Esophagus squamous epithelium (tissue), 5 donors: ENCODE data around the gene ANKRD39. TPM values are rescaled to one million over a fixed set of nuclear protein-coding genes. Genes with fewer than 3 reads are reported as not detected.

ENCODE experiments used
- DNase-seq: peaks from one replicate; lab custom pipeline; 2025; lab: John Stamatoyannopoulos, UW
- H3K27ac ChIP-seq, 4 donors: fragments of 200-600 bp; sonication (generic); one replicate each; pipeline ENCODE4 v1.5.1; 2016 to 2019; ENCODE audit warnings: mild to moderate bottlenecking in 1 of 4
- H3K27me3 ChIP-seq, 4 donors: fragments of 200-600 bp; sonication (generic); 1 replicate in 3 of 4; 2 replicates in 1 of 4; pipeline versions ENCODE4 v1.5.1 to v1.6.0; 2017 to 2021; ENCODE audit warnings: antibody characterized with exemption in 1 of 4
- H3K36me3 ChIP-seq, 3 donors: fragments of 200-600 bp; sonication (generic); one replicate each; pipeline ENCODE4 v1.5.1; 2016 to 2019
- H3K4me1 ChIP-seq, 3 donors: fragments of 200-600 bp; sonication (generic); one replicate each; pipeline ENCODE4 v1.5.1; 2017 to 2019
- H3K4me3 ChIP-seq, 4 donors: fragments of 200-600 bp; sonication (generic); 1 replicate in 3 of 4; 2 replicates in 1 of 4; pipeline ENCODE4 v1.5.1; 2016 to 2019; ENCODE audit warnings: mild to moderate bottlenecking in 2 of 4, moderate library complexity in 1 of 4
- H3K9me3 ChIP-seq, 3 donors: fragments of 200-600 bp; sonication (generic); one replicate each; pipeline ENCODE4 v1.5.1; 2016 to 2019
- CTCF ChIP-seq, 6 experiments: fragments of 450-650 bp in 4 of 6; fragments of 200-600 bp in 2 of 6; sonication (generic) in 2 of 6; IDR thresholded peaks; one replicate each; pipeline ENCODE4 v1.5.1; 2016 to 2019; ENCODE audit warnings: antibody characterized with exemption in 6 of 6, mild to moderate bottlenecking in 4 of 6, moderate library complexity in 4 of 6
- POLR2A ChIP-seq, 4 donors: fragments of 450-650 bp; IDR thresholded peaks; one replicate each; pipeline ENCODE4 v1.6.1; 2017; ENCODE audit warnings: antibody characterized with exemption in 4 of 4, mild to moderate bottlenecking in 4 of 4, moderate library complexity in 3 of 4
- WGBS, 2 donors: methylation state at CpG; one replicate each; pipeline ENCODE4 v1.1.5; 2018; 5-methylcytosine and 5-hydroxymethylcytosine counted together
- intact Hi-C: fragments of 100-400 bp; cut with DNase I; formaldehyde crosslinking; loops from one replicate; pipeline ENCODE4 v1.15.0; 2022
- total RNA-seq, 4 donors: library from RNA; depleted of rRNA; stranded (reverse); fragments of >200 nt; gene quantifications; one replicate each; pipeline ENCODE4 v1.1.0, GENCODE V29; 2016
- donor health status: DM: yes; HTN: yes; CAD: no.

Gene ANKRD39
- total RNA-seq, 4 donors from 2014 or later, result 7.1 to 17.2 (median 14.0) TPM

GRCh38 chr2:96867756-96868554 lies 10.1 kb upstream of the ANKRD39 start:
- no peaks in the 10 kb centered on the region for H3K9me3 ChIP-seq
- intact Hi-C loops, result no loop called here
- 0 to 2% methylated on average over 4 to 14 of the region's 27 CpGs for WGBS, 2 donors
- H3K27ac ChIP-seq, result peak overlapping the region; percentile 95 to 100 (median 97)
- H3K4me3 ChIP-seq, result peak overlapping the region; percentile 65 to 94 (median 78)
- no peak for TF ChIP-seq CTCF (IDR thresholded peaks at IDR 0.05)
- TF ChIP-seq POLR2A (IDR thresholded peaks at IDR 0.05), result no peak
- no peak for DNase-seq
- peaks cover 39 to 90% (median 47%) of the 10 kb centered on the region in 3 donors for H3K4me1 ChIP-seq
- H3K27me3 ChIP-seq, result no peaks in the 10 kb centered on the region
- H3K36me3 ChIP-seq, result peaks cover 25 to 47% (median 33%) of the 10 kb centered on the region in 3 donors

- peak in 1 of 4 donors; percentile 9 for TF ChIP-seq POLR2A (IDR thresholded peaks at IDR 0.05)
- no peak for TF ChIP-seq CTCF (IDR thresholded peaks at IDR 0.05)
- no peak for DNase-seq
- 30 to 51% methylated on average over 4 to 14 of the region's 22 CpGs for WGBS, 2 donors
- Histone ChIP-seq H3K4me1 (peaks cover 39 to 87% (median 41%) of the 10 kb centered on the region in 3 donors), H3K36me3 (peaks cover 26 to 55% (median 34%) of the 10 kb centered on the region in 3 donors), H3K27ac (peak overlapping the region; percentile 95 to 100 (median 97)), H3K27me3 (no peaks in the 10 kb centered on the region), H3K9me3 (no peaks in the 10 kb centered on the region), H3K4me3 (peak overlapping the region; percentile 65 to 94 (median 78))
- intact Hi-C loops, result no loop called here
These were observed 9.4 kb upstream of the ANKRD39 start for GRCh38 chr2:96866986-96867755.

- H3K9me3 ChIP-seq, result no peaks in the 10 kb centered on the region
- no peaks in the 10 kb centered on the region for H3K27me3 ChIP-seq
- WGBS, 2 donors, result 60 to 65% methylated on average over 1 to 2 of the region's 8 CpGs
- H3K4me1 ChIP-seq, result peaks cover 39 to 86% (median 39%) of the 10 kb centered on the region in 3 donors
- intact Hi-C loops, result no loop called here
- H3K27ac ChIP-seq, result peak overlapping the region; percentile 95 to 100 (median 97)
- H3K4me3 ChIP-seq, result peak overlapping the region in 3 of 4 donors; percentile 65 to 94 (median 65)
- TF ChIP-seq POLR2A (IDR thresholded peaks at IDR 0.05) (no peak), CTCF (IDR thresholded peaks at IDR 0.05) (no peak)
- H3K36me3 ChIP-seq, result peaks cover 32 to 61% (median 40%) of the 10 kb centered on the region in 3 donors
- no peak for DNase-seq
These were observed 8.8 kb upstream of the ANKRD39 start for GRCh38 chr2:96866586-96866985.

- Histone ChIP-seq H3K27ac (peak overlapping the region; percentile 95 to 100 (median 97)), H3K27me3 (no peaks in the 10 kb centered on the region), H3K4me3 (peak overlapping the region in 1 of 4 donors; percentile 94), H3K36me3 (peaks cover 37 to 65% (median 44%) of the 10 kb centered on the region in 3 donors), H3K4me1 (peaks cover 37 to 86% (median 41%) of the 10 kb centered on the region in 3 donors), H3K9me3 (no peaks in the 10 kb centered on the region)
- WGBS, 2 donors, result 67 to 75% methylated on average over 1 of the region's 14 CpGs
- DNase-seq, result no peak
- intact Hi-C loops, result no loop called here
- no peak for TF ChIP-seq CTCF (IDR thresholded peaks at IDR 0.05)
- no peak for TF ChIP-seq POLR2A (IDR thresholded peaks at IDR 0.05)
These were observed 8.3 kb upstream of the ANKRD39 start for GRCh38 chr2:96866149-96866548.
